Stimulated activated CD4-positive, alpha-beta T cell treated with anti-CD3 and anti-CD28 coated beads, Interleukin-2, amount 100 ng/mL, for 24 hours (primary cell): ENCODE data around the gene MEIS1.

Experiments used
- DNase-seq, 2 donors: peaks; one replicate each; pipeline ENCODE4 v3.0.0-alpha.2; 2020

Gene MEIS1

DNA sequence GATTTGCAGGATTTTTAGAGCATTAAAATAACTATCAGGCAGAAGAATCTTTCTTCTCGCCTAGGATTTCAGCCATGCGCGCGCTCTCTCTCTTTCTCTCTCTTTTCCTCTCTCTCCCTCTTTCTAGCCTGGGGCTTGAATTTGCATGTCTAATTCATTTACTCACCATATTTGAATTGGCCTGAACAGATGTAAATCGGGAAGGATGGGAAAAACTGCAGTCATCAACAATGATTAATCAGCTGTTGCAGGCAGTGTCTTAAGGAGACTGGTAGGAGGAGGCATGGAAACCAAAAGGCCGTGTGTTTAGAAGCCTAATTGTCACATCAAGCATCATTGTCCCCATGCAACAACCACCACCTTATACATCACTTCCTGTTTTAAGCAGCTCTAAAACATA is 137.0 kb downstream of the MEIS1 start:
- DNase-seq, result no peak

DNA sequence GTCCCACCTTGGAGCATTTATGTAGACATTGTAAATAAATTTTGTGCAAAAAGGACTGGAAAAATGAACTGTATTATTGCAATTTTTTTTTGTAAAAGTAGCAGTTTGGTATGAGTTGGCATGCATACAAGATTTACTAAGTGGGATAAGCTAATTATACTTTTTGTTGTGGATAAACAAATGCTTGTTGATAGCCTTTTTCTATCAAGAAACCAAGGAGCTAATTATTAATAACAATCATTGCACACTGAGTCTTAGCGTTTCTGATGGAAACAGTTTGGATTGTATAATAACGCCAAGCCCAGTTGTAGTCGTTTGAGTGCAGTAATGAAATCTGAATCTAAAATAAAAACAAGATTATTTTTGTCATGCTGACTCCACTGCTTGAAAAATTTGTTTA is 137.5 kb downstream of the MEIS1 start:
- no peak for DNase-seq

DNA sequence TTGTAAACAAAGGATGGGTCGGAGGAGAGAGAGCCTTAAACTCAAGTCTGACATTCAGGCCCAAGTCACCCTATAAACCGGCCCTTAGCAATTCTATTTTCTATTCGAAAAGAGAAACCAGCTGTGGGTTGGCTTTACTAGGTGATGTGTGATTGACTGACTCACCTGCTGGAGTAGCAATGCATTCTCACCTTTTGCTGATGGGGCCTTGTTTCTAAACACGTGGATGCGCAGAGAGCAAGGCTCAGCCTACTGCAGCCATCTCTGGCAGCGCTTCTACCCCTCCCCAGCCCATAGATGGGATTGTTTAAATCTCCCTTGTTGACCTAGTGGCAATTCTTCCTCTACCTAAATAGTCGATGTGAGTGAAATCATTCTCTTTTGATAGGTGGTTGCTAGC is 138.5 kb downstream of the MEIS1 start:
- no peak for DNase-seq

DNA sequence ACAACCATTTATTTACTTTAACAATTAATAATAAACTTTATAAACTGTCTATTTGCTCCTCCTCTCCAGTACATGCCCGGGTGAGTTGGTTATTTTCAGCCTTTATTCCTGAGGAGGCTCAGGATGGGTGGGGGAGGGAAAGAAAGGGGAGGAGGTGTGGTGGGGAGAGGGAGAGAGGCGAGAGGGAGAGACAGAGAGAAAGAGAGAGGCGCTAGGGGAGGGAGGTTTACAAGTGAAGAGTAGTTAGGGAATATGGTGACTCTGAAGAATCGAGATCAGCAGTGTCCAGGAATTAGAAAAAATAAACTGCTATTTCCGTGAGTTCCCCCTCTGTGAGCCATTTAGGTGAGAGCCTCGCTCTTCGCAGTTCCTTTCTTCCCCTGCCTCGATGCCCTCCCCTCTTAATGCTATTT is 138.9 kb downstream of the MEIS1 start:
- DNase-seq, result no peak

DNA sequence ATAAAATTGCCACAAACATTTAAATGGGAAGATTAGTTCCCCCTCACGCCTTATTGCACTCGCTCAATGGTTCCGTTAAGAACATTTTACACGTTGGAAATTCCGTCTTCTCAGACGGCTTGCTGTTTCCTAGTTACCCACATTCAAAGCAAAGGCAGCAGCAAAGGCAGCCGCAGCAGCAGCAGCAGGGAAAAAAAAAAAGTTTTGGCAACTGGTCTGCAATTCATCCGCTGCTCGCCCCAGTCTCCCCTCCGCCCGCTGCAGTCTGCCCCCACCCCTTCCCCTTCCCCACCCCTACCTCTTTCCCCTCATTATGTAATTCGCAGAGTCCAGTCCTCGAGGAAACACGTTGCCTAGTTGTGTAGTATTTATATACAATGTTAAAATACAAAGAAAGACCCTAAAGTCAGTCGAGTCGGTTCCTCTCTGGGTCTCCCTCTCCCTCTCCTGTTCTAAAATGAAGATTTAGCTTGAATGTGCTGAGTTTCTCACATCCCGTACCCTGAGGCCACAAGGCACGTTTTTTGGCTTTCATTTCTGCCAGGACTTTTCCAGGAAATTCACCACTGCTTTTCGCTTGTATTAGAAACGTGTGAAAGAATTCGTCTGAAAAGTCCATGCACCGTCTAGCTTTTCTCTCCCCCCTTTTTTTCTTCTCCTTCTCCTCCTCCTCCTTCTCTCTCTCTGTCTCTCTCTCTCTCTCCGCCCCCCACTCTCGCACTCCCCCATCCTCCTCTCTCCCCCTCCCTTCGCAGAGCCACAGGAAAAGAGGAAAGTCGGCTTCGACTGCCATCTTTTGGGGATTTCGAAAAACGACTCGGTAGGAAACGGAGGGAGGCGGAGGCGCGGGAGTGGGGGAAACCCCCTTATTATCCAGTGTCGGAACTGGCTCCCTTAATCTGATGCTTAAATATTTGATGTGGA is 140.0 kb downstream of the MEIS1 start:
- no peak for DNase-seq

DNA sequence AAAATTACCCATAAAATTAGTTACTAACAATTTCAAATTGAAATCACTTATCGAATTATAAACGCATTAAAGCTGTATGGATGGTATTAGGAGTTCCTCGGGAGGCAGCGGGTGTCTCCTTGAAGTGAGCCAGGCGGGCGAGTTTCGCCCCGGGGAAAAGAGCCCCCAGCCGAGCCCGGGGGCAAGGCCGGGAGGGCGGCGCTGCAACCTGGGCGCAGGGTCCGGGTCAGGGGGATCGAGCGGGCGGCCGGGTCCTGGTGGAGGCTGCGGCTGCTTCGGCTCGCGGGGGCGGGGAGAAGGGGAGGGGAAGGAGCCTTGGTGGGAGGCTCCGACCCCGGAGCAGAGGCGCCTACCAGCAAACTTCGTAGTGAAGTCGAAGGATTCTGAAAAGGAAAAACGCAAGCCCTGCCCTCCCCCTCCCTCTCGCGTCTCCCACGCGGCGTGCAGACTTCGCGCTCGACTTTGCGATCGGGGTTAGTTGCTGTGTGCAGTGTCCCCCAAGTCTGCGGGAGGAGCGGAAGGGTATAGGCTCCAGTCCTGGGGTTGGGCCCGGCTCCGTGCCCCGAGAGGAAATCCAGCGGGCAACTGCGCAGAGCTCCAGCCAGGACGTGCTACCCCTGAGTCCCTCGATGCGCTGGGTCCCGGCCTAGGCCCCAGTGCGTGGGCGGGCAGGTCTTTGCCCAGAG is 140.8 kb downstream of the MEIS1 start:
- DNase-seq, result no peak

DNA sequence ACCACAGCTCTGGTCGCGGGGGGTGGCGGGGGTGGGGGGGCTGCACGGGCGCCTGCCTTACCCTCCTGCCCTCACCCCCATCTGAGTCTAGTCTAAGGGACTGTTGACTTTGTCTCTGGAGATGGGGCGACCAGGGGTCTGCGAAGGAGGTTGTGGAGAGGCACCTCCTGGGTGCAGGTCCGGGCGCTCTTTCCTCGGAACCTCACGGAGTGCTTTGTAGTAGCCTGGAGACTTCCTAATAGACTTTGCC is 141.3 kb downstream of the MEIS1 start:
- no peak for DNase-seq

DNA sequence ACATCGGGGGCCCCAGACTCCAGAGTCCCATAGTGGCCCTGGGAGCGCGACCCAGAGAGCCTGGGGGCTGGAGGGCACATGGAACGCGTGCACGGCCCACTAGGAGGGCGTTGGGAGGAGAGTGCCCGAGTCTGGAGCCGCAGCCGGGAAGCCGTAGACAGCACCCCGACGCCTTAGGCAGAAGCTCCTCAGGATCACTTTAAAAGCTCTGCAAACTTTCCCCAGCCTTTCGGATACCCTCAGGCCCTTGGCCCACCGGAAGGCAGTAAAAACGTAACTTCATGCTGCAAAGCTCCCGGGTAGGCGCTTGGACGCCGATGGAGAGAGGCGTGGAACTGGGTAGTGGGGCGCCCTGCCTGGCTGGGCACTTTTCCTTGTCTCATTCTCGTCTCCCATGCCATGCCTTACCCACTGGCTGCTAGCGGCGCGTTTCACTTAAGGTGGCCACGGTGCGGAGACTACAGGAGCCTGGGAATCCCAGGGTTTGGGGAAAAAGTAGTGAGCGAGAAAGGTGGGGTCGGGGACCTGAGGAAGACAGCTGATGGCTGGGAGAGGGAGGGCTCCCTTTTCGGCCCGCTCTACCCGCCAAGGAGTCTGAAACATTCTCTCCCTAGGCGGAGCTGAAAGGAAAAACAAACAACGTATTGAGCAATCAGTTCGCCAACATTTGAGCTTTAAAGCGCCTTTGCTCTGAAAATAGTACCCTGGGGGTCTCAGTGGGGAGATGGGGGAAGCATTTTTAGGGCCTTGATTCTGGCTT is 141.8 kb downstream of the MEIS1 start:
- no peak for DNase-seq

DNA sequence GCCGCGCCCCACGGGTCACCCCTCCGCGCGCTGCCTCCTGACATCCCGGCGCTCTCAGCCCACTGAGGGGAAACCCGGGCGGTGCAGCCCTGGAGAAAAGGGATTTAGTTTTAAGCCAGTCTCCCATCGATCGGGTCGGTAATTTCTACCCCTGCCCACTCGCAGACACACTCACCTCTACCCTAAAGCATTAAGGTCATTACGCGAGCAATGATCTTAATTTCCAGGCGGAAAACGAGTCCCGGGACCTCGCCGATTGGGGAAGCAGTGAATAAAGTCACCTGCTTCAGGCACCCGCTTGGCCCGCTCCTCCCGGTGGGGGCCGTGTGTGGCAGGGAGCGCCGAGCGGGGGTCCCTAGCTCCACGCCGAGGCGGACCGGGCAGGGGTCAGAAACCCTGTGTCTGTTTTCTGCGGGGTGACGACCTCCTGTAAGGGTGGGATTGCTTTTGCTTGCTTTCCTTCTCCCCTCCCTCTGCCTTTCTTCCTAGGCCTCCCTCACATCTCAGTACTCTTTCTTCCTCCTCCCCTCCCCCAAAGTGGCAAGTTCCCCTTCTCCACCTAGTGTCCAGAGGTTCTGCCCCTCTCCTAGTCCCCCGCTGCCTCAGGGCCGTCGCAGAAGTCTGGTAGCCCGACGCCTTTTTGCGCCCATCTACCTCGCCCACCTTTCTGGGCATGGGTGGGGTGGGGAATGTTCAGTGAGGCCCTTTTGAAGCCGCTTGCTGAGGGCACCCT is 142.6 kb downstream of the MEIS1 start:
- no peak for DNase-seq

DNA sequence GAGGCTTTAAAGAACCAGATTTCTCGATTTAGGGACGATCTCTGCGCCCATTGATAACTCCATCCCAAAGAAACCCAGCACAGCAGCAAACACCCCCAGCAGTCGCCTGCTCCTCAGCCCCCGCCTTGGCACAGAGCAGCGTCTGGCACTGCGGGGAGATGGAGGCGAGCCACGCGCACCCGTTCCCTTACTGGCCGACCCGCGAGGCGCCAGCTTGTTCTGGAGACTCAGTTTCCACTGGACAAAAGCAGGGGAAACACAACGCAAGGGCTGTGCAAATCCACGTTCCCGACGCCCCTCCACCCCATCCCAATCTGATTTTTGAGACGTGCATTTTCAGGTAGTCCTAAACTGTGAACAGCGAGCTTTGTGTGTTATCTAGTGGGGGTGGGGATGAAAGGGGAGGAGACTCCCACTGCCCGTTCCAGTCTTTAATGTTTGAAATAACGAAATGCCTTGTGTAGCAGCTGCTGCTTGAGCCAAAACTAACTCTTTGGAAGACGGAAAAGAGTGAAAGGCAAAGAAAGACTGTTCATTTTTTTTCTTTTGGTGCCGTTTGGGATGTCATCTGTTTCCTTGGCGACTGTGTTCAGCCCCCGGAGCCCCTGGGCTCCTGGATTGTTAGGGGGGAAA is 143.2 kb downstream of the MEIS1 start:
- no peak for DNase-seq

DNA sequence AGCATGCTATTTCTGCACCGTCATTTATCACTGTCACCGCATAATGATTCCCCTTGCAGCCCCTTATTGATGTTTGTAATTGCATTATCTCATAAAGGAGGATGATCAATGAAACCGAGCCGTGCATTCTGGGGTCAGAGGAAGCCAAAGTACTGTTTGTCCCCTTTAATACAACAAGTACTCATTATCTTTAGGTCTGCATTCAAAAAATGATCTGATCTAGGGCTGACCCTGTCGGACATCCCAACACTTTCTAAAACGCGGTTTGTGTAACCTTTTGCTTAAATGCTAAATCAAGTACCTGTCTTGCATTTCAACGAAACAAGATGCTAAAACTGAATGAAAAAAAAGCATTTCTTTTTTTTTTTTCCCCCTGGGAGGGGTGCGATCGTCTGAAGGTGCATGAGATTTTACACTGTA is 143.8 kb downstream of the MEIS1 start:
- DNase-seq, result no peak

DNA sequence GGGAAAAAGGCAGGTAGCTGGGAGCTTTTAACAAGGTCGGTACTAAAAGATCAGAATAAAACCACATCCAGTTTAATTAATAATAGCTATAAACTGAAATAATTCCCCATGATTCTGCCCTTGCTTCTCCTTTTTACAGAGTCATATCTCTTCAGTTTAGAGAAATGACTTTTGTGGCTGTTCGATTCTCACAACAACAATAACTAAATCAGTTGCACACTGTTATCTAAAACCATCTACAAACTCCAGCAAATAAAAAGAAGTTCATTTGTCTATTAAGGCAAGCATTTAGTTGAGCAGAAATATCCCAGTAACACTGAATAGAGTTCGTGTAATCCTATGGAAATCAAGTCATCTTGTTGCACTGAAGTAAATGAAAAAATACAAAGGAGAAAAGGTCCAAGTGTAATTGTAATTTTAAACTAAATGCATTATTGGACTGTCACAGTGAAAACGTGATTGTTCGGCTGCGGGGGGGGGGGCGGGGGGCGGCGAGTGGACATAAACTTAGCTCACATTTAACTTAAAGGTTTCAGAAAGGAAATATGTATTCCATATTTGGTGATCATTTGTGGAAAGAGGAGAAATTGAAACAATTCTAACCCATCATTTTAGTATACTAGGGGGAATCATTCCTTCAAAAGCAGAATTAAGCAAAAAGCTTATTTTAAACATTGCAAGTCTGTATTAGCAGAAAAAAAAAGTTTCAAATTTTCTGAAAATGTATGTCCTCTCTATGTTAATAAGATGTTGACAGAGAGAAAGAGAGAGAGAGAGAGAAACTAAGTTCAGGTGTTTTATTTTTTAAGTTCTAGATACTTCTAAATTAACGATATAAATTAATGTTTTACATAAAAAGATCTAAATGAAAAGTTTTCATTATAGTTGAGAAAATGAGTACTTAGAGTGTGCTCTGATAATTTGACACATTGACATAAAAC is 144.5 kb downstream of the MEIS1 start:
- no peak for DNase-seq

DNA sequence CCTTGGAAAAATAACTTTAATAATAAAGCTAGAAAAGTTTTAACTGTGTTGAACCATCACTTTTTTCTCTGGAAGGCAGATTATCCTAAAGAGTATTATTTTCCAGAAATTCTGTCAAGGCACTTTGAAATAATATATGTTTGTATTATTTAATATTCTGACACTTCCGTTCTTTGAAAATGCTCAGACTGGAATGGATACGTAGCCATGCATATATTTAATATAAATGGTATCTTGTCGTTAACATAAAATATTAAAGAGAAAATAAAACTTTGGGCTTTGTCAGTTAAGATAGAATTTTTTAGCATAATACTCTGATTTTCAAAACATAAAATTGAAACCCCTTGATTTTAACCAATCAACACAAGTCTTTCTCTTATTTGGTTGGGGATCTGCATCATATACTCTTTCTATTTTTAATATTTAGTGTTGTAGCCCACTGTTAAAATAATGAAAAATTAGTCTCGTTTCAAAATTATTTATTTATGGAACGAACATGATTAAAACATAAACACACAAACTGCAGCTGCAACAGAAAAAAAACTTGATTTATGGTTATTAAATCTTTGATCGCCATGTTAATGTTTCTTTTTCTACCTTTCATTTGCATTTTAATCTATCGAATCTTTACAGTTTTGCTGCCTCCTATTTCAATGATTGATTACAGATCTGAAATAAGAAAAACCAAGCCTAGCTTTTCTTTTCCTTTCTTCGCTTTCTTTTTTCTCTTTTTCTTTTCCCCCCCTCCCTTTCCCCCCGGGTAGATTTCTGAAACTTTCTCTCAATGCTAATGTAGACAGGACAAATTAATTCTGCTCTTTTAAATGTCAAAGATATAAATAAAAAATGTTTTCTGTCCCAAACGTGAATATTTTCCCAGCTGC is 145.5 kb downstream of the MEIS1 start:
- no peak for DNase-seq

DNA sequence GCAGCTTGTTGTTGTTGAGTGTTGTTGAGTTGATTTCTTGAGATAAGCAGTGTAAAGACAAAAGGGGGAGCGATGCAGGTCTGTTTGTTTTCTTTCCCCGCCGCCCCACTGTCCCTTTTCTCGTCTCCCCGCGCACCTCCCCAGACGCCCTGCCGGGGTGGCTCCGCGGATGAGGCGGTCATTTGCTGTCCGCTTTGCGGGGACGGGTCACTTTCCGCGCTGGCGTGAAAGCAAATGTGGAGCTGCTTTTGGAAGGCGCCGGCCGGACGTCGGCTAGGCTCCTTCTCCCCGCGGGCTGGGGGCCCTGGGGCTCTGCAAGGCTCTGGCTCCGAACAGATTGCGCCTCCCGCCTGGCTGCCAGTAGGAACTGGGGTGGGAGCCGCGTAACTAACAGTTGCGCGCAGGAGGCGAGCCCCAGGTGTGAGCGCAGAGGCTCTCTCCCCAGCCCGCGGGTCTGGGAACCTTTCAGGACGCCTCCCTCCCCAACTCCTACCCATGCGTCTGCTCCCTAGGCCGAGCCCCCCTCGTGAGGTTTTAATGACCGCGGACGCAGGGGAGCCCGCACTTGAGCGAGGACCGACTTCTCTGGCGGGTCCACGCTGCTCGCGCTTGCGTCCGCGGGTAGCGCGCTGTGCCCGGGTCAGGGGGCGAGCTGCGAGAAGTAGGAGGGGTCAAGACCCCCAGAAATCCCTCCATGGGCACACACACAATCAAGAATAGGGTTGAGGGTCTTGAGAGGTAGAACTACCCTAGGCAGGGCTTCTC is 146.6 kb downstream of the MEIS1 start:
- no peak for DNase-seq

DNA sequence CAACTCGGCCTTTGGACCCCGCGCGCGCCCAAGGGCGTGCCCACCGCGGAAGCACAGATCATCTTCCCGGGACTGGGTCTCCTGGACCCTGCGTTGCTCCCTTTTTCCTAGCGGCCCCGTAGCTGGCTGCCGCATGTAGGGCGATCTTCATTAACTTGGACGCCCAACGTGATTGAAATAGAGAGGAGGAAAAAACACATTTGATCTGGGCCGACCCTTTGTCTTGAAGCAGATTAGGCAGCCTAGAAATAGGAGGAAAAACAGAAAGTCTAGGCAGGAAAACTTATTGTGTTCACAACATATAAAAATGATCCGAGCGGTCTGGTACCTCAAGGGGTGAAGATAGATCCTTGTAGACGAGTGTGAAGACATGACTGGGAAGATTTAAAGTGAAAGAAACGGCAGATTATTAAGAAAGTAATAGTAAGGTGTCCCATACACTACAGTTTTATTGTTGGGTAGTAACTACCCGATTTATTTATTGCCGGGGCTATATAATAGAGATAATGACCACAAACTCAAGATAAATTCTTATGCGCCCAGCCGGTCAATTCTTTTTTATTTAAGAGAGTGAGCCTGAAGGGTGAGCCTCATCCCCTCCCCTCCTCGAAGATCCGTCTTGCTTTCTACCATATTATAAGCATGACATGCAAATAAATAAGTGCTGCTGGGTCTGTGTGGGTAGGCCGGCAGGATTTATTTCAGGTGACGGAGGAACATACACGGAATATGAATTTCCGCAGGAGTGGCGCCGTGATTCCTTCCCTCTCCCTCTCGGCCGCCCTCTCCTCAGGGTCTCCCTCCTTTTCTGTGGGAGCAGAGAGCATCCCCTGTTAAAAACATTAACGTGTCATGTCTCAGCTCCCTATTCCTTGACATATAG is 147.4 kb downstream of the MEIS1 start:
- no peak for DNase-seq

DNA sequence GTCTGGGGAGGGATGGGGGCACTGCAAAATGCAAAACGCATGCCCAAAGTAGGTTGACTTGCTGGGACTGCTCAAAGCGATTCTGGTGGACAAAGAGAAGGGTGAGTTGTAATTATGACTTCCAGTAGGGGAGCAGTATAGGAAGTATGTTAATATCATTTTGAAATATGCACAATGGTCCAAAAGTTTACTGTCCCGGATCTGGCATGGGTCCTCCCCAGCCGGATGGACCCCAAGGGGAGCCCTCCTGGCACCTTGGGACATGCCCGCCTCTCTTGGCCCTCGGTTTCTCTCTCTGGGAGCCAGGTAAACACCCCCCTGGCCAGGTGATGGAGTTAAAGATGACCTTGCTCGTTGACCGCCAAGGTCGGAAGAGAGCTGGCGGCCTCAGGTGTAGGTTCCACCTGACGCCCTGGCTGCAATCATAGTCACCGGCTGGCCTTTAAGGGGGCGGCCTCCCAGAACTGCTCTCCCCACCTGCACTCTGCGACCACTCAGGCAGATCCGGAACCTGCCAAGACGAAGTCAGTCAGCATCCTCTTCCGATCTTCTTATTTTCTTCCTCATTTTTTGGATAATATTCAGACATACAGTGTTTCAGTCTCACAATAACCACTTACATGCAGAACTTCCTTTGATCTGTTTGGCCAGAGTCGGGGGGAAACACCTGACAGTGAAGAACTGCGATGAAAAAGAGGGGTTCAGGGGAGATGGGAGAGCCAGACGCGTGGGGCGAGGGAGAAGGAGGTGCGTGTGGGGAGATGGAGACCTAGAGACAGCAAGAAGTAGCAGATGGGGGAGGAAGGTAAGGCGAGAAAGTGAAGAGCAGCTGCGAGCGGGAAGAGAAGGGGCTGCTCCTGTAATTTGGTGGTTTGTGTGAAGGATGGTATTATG is 148.3 kb downstream of the MEIS1 start:
- no peak for DNase-seq

DNA sequence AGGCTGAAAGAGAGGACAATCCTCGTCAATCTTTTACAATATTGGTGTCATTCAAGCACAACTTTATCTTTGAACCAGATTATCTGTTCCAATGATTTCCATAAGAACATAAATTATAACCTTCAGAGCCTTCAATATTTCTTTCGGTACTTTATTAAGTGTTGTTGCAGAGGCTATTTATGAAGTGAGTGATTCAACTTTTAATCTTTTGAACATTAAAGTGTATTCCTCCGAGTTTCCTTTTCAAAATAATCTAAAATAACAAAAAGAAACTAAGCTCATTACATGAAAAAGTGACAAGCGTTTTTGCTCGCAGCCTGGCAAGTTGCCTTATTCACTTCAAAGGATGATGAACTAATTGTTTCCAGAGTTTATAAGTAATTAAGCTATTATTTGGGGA is 149.0 kb downstream of the MEIS1 start:
- no peak for DNase-seq

DNA sequence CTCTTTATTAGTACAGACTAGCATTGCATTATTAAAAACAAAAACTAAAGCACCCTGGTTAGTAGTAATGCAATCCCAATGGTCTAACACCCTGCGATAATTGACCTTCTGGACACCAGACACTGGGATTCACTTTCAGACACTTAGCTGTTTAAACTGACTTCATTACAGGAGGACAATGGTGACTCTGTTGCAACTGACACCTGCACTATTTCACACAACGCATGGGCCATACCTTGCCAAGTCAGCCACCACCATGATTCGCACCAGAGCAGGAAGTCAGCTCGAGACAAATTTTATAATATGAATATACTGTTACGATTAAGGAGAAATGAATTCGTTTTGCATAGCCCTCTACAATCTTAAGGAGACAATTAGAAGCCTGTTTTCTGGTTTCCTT is 150.7 kb downstream of the MEIS1 start:
- no peak for DNase-seq
